A673 (cell line): ENCODE measurements around the gene MYH10. TPM values are rescaled to one million over a fixed set of nuclear protein-coding genes. Genes with fewer than 3 reads are reported as not detected.

Experiments
- BruUV-seq: library from RNA; stranded (reverse); fragments of 400-500 nt; replicated peaks from 2 replicates; lab custom pipeline; 2021; lab: Mats Ljungman, UMichigan
- CTCF ChIA-PET: fragments of 300-600 bp; sonication (Branson Sonifier 250); formaldehyde crosslinking; loops from one replicate; lab custom pipeline; 2022; ENCODE audit warnings: antibody characterized with exemption; lab: Charles Lee
- POLR2A ChIA-PET: fragments of 300-600 bp; sonication (Branson Sonifier 250); formaldehyde crosslinking; loops from one replicate; lab custom pipeline; 2022; ENCODE audit warnings: antibody characterized with exemption; ENCODE audit not compliant: low non-redundant PET; lab: Charles Lee
- DNase-seq: peaks from one replicate; pipeline ENCODE4 v3.0.0-alpha.2; 2015; ENCODE audit warnings: low spot score
- H3K27ac ChIP-seq: fragments of 200-600 bp; sonication (generic); 2 replicates; pipeline ENCODE4 v1.5.1; 2016; ENCODE audit warnings: mixed run types, low read depth, mild to moderate bottlenecking, mixed read lengths, antibody characterized with exemption, low read length; ENCODE audit not compliant: poor library complexity, severe bottlenecking
- H3K27me3 ChIP-seq: fragments of 200-600 bp; sonication (generic); replicated peaks from 2 replicates; pipeline ENCODE4 v1.6.1; 2017; ENCODE audit warnings: mixed run types, low read depth, mild to moderate bottlenecking, mixed read lengths, antibody characterized with exemption, low read length; ENCODE audit not compliant: insufficient read depth, poor library complexity
- H3K36me3 ChIP-seq: fragments of 200-600 bp; sonication (generic); 2 replicates; pipeline ENCODE4 v1.6.1; 2016; ENCODE audit warnings: mixed run types, mild to moderate bottlenecking, mixed read lengths, antibody characterized with exemption, low read length; ENCODE audit not compliant: insufficient read depth, poor library complexity, severe bottlenecking
- H3K4me1 ChIP-seq: fragments of 200-600 bp; sonication (generic); 2 replicates; pipeline ENCODE4 v1.6.1; 2017; ENCODE audit warnings: mixed run types, mild to moderate bottlenecking, mixed read lengths, antibody characterized with exemption, low read length; ENCODE audit not compliant: insufficient read depth, poor library complexity, severe bottlenecking
- H3K4me3 ChIP-seq: fragments of 200-600 bp; sonication (generic); 2 replicates; pipeline ENCODE4 v1.5.1; 2016; ENCODE audit warnings: low read depth, mixed run types, mild to moderate bottlenecking, mixed read lengths, low read length; ENCODE audit not compliant: poor library complexity, severe bottlenecking
- H3K9me3 ChIP-seq: fragments of 200-600 bp; sonication (generic); 2 replicates; pipeline ENCODE4 v1.6.1; 2016; ENCODE audit warnings: mixed run types, low read depth, mild to moderate bottlenecking, mixed read lengths, antibody characterized with exemption, low read length; ENCODE audit not compliant: poor library complexity, severe bottlenecking
- CTCF ChIP-seq: fragments of 300-800, 200-600 bp; sonication (generic); conservative IDR thresholded peaks from 2 replicates; pipeline ENCODE4 v1.5.1; 2017; ENCODE audit warnings: low read depth, mild to moderate bottlenecking, antibody characterized with exemption, low read length, moderate library complexity, mixed read lengths
- EZH2 ChIP-seq: fragments of 200-600 bp; sonication (generic); IDR thresholded peaks from 2 replicates; pipeline ENCODE4 v1.6.1; 2017; ENCODE audit warnings: borderline replicate concordance, low read depth, mild to moderate bottlenecking, mixed read lengths, antibody characterized with exemption, low read length; ENCODE audit not compliant: poor library complexity, severe bottlenecking
- intact Hi-C: fragments of 100-400 bp; cut with micrococcal nuclease; formaldehyde crosslinking; loops from one replicate; pipeline ENCODE4 v1.10.0; 2022; ENCODE audit not compliant: unreplicated experiment
- total RNA-seq: library from RNA; stranded (reverse); gene quantifications from 2 replicates; pipeline ENCODE4 v1.2.3, GENCODE V29; 2021

Gene MYH10
- total RNA-seq, 1 experiment from 2014 or later, result 129 TPM

GRCh38 chr17:8504460-8505207 lies 125.9 kb downstream of the MYH10 start:
- H3K27ac ChIP-seq, result no peak overlapping the region
- H3K36me3 ChIP-seq, result peaks cover 61% of the 10 kb centered on the region
- H3K9me3 ChIP-seq, result no peaks in the 10 kb centered on the region
- no peak overlapping the region for H3K4me3 ChIP-seq
- DNase-seq, result no peak
- ChIA-PET POLR2A (no interaction called here), CTCF (no interaction called here)
- intact Hi-C loops, result no loop called here
- TF ChIP-seq EZH2, result no peak
- no peak for TF ChIP-seq CTCF
- BruUV-seq, result no TSS peak
- no peaks in the 10 kb centered on the region for H3K4me1 ChIP-seq
- no peaks in the 10 kb centered on the region for H3K27me3 ChIP-seq

- POLR2A ChIA-PET, result no interaction called here
- DNase-seq, result no peak
Observed at GRCh38 chr17:8503807-8504206, 126.7 kb downstream of the MYH10 start.

GRCh38 chr17:8503368-8503767 lies 127.2 kb downstream of the MYH10 start:
- ChIA-PET CTCF (no interaction called here), POLR2A (no interaction called here)
- intact Hi-C loops, result no loop called here
- no peak for TF ChIP-seq CTCF
- TF ChIP-seq EZH2, result no peak
- Histone ChIP-seq H3K27me3 (no peaks in the 10 kb centered on the region), H3K36me3 (peaks cover 61% of the 10 kb centered on the region), H3K4me1 (no peaks in the 10 kb centered on the region), H3K27ac (no peak overlapping the region), H3K9me3 (no peaks in the 10 kb centered on the region), H3K4me3 (no peak overlapping the region)
- no TSS peak for BruUV-seq
- DNase-seq, result no peak

More at GRCh38 chr17:8503807-8504206, 126.7 kb downstream of the MYH10 start:
- no peaks in the 10 kb centered on the region for H3K4me1 ChIP-seq
- H3K36me3 ChIP-seq, result peaks cover 61% of the 10 kb centered on the region
- no TSS peak for BruUV-seq
- no peak overlapping the region for H3K27ac ChIP-seq
- intact Hi-C loops, result no loop called here
- no peak for TF ChIP-seq EZH2
- TF ChIP-seq CTCF, result no peak
- H3K4me3 ChIP-seq, result no peak overlapping the region
- CTCF ChIA-PET, result no interaction called here
- H3K27me3 ChIP-seq, result no peaks in the 10 kb centered on the region
- no peaks in the 10 kb centered on the region for H3K9me3 ChIP-seq
